HG03066 (cell line): Measurements from ENCODE around the gene KIRREL3.

ENCODE experiments used
- ATAC-seq: cut with Tn5 transposase; IDR thresholded peaks from one replicate; pipeline ENCODE4 v1.9.1; 2021; ENCODE audit warnings: low read depth; ENCODE audit not compliant: unreplicated experiment

Gene KIRREL3

DNA sequence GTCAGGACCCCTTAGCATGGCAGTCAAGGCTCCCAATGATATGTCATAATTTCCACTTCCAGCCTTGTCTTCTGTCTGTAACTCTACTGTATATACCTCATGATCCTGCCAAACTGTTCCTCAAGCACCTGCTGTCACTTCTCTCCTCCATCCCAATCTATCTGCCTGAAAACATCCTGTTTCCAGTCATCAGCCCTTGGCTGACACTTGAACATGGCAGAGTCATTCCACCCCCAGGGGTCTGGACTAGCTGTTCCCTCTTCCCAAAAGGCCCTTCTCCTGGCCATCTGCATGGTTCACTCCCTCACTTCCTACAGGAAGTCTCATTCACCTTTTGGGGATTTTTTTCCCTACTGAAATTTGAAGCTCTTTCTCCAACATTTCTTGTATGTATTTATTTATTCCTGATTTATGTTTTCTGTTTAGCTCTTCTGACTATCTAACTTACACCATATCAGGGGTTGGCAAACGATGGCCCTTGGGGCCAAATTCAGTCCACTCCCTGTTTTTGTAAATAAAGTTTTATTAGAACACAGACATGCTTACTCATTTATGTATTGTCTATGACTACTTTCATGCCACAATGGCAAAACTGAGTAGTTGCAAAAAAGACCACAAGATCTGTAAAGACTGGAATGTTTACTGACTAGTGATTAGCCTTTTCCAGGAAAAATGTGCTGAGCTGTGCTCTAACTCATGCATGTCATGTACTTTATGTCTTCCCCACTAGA, 278.4 kb downstream of the KIRREL3 start:
- ATAC-seq = no peak

DNA sequence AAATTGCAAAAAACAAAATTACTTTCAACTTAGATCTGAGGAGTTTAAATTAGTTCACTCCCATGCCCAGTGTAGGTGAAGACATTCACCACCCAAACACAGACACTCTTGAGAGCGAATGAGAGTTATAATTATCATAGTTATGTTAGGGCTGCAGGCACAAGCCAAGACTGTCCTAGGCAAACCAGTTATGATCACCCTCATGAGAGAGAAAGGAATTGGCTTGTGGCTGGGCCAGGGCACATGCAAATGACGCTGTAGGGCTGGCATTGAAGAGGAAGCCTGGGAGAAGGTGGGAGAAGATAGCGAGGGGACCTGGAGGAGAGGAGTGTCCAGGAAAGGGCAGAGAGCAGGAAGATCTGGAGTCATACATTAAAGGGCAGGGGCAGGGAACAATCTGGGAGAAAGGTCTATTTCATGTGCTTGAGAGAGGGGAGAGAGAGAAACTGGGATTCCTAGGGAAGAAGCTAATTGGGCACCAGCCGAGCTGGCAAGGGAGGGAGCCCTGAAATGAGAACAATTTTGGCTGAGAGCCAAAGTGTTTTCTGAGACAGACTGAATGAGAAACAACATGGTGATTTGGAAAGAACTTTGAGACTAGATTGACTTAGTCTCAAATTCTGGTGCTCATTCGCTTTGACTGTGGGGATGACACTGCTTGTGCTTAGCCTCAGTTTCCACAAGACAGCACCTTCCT, 279.9 kb downstream of the KIRREL3 start:
- ATAC-seq = no peak

DNA sequence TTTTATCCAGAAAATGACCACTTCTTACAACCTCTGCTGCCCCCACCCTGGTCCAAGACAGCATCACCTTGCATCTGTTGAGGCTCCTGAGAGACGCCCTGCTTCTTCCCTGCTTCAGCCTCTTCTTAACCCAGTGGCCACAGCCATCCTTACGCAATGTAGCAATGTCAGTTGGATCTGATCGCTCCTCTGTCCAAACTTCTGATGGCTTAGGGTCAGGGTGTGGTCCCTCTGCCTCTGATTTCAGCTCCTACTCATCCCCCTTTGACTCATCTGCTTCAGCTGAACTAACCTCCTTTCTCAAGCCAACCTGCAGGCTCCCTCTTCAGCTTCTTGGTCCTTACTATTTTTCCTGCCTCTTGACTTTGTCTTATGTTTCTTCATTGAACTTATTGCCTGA, 280.8 kb downstream of the KIRREL3 start:
- ATAC-seq = no peak

DNA sequence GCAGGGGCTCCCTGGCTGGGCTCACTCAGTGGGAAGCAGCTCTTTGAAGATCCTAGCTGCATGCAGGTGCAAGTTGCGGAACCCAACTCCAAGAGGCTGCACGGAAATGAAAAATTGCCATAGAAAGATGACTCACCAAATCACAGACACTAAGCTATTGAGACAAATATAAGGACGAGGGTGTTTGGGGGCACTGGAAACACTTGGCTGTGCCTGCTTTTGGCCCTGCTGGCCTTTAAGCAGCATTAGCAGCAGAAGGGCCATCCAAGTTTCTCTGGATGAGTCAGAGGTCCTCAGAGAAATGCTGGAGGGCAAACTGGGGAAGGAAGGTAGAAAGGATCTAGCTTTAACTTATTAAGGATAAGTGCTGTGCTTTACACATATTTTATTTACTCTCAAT, 282.3 kb downstream of the KIRREL3 start:
- no peak for ATAC-seq

DNA sequence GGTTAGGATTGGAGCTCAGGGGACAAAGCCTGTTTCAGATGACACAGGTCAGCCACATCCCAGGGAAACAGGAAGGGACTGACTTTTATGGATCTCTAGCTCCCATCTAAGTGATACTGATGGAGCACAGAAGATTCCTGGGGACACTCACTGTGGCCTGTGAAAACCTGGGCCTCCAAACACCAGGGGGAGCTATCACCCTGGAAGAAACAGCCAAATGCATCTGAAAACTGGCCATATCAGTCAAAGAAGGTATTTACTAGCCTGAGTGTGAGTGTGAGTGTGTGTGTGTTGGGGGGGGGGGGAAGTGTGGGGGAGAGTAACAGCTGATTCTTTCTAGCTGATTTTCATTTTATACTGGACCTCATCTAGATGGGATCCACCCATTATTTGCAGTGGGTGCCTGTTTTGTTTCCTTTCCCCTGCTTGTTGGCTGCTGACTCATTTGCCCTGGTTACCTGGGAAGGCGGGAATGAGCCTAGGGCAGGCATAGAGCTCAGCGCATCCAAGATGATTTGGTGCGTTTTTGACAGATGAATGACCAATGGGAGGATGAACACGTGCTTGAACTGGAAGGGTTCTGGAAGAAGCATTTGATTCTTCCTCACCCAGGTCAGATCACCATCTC, 284.0 kb downstream of the KIRREL3 start:
- ATAC-seq = no peak

DNA sequence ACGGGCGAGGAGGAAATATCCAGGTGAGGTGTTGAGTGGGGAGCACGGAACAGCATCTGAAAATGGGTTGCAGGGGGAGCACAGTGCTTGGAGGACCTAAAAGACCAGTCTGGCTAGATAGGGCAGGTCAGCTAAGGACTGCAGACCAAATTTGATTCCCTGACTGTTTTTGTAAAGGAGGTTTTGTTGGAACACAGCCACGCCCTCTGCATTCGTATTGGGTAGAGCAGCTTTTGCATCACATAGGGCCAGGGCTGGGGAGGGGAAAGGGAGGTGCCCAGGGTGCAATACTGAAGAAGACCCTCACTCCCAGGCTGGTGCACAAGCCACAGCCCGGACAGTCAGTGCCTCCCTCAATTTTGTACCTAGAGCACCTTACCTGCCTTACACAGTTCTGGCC, 286.8 kb downstream of the KIRREL3 start:
- no peak for ATAC-seq

DNA sequence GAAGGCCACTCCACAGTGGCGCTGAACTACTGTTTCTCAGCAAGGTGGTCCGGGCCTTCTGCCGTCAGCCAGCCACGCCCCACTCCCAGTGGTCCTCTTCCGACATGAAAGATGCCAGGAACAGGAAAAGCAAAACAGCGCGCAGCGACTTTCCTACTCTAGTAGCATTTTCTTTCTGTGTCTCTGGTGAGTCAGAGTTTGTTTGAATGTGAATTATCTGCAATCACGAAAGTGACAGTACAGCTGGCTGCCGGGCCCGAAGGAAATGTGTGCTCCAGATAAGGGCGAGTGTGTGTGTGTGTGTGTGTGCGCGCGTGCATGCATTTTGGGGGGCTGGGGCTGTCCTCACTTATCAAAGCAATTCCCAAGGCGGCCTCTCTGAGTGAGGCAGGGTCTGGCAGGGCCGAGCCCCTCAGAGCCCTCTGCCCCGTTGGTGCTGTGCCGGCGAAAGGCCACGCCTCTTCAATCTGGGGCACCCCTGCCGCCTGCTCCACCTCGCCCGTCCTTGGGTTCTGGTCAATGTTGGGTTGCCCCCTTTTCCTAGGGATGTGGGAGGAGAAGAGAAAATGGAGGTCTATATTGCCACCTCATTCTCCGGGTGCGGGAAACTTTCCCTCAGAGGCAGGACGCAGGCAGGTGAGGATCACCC, 288.5 kb downstream of the KIRREL3 start:
- ATAC-seq = no peak

DNA sequence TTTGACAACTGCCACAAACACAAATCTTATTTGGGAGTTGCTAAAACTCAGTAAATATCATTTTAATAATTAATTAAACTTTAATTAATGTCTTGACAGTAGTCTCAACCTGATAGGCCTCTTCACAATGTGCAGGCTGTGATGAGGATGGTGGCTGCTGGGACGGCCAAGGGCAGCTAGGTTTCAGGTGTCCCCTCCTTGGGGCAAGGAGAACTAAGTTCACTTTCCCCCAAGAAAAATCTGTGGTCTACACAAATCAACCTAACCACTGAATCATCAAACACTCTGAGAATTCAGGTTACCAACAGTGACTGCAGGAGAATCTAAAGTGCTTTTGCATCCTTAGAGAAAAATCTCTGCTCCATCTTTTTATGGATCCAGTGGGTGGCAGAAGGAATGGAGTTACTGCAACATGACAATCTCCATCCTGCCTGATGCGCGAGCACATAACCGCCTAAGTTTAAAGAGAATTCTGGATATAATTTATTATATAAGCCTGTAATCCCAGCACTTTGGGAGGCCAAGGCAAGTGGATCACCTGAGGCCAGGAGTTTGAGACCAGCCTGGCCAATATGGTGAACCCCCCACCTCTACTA, 289.7 kb downstream of the KIRREL3 start:
- ATAC-seq = no peak

DNA sequence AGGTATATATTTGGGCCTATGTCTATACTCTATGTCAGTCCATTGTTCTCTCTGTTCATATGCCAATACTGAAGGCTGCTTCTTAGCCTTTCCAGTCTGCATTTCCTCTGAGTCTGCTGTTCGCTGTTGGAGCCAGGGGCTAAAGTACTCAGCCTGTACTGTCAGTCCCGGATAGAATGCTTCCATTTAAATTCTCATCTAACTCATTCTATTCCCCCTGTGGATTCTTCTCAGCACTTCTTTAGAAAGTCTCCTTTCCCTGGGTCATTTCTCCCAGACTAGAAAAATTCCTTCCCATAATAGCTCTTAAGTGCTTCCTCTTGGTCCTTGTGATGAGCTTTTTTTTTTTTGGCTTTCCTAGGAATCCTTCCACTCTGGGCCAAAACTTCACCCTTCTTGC, 293.1 kb downstream of the KIRREL3 start:
- ATAC-seq = no peak

DNA sequence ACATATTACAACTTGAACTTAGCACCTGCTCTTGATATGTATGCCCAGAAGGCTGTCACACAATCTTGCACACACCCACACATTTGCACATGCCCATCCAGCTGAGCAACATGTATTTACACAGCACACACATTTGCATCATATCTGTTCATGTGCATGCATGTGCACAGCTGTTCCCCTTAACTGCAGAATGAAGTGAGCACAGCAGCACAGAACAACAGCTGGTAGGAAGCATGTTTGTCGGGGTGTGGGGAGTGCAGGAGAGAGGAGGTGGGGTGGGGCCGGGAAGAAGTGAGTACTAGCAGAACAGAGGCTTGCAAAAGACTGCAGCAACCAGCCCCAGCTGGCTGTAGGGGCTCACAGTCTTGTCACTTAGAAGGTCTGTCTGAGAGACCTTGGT, 296.5 kb downstream of the KIRREL3 start:
- ATAC-seq = no peak

DNA sequence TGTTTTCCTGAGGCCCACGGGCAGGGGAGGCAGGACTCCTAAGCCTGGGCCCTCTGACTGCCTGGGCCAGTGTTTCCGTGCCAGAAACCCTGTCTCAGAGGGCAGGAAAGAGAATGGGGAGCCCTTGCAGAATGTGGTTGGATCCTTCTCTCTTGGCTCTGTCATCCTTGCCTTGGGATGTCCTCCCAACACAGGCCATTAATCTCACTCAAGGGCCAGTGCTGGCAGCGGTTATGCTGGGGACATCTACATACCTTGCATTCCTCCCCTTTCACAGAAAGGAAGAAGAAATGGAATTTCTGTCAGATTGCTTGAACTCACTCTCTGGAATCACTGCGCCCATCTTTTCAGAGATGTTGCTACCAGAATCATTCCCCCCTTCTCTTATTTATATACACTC, 296.9 kb downstream of the KIRREL3 start:
- no peak for ATAC-seq

DNA sequence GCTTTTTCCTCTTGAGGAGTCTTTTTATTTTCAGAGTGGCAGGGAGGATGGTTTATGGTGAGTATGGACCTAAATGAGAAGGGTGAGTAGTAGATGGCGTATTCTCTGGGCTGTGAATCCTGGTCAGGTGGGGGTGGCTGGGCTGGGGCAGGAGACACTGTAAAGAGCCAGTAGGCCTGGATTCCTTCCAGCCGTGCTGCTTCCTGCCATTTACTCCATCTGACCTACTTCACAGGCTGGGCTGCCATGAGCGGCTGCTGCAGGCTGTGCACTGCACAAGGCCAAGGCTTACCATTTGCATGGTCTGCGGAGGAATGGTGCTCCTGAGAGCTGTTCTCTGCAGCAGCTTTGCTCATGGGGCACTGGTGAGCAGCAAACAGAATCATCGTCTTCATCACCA, 297.6 kb downstream of the KIRREL3 start:
- no peak for ATAC-seq

DNA sequence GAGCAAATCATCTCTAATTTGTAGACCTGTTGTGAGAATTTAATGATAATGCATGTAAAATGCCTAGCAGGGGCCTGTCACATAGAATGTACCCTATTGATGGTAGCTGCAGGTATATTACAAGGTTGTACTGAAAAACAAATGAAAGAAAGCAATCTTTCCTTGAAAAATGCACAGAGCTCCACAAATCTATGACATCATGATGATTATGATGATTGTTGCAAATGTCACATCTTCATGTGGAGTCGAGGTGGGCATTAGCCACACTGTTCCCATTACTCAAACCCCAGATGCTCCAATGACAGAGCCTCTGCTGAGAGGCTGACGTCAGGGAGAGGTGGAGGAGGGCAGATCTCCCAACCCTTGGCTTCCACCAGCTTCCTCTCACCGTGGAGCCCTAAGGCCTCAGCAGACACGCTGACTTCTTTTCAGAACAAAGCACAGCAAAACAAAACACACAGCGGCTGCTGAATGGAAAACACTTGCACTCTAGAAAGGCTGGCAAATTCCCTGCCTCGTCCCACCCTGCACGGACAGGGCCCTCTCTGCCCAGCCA, 298.3 kb downstream of the KIRREL3 start:
- no peak for ATAC-seq

DNA sequence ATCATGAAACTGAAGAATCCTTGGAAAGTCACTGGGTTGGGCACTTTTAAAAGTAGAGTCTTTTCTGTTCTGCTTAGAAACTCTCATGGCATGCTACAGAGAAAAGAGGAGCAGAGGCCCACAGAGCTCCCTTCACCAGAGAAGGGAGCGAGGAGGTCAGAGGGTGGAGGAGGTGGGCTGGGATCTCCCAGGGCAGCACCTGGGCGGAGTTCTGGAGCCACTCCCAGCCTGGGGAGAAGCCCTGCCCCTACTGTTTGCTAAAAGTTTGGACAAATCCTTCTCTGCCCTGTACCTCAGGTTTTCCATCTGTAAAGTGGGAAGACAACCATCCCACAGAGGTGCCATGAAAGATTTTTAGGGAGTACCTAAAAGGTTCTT, 299.1 kb downstream of the KIRREL3 start:
- no peak for ATAC-seq

DNA sequence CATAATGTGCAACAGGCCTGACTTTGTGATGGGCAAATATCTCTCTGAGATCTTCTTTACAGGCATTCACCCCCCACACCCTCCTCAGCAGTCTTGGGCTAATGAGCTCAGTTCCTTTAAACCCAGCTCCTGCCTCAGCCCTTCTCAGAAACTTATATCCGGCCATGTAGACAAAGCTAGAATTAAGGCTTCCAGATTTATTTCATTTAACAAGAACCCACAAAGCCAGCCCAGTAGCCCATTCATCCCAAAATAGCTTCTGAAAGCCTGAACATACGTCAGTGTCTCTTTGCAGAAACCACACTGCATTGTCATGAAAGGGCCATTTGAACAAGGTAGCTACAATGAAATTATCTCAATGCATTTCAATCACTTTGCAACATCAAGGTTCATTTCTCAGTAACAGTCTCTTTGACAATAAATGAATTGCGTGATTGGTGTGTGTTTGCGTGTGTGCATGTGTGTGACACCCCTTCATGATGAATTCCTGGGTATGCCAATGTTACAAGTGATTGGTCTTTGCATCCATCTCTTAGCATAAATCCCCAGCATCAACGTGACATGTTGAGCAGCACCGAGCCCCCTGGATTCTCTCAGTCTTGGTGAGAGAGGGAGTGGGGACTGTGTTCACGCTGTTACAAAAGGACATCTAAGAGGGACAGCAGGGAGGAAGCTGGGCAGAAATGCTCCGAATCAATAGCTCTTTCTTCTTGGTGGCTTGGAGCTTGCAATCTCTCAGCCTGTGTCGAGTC, 299.6 kb downstream of the KIRREL3 start:
- ATAC-seq = no peak

DNA sequence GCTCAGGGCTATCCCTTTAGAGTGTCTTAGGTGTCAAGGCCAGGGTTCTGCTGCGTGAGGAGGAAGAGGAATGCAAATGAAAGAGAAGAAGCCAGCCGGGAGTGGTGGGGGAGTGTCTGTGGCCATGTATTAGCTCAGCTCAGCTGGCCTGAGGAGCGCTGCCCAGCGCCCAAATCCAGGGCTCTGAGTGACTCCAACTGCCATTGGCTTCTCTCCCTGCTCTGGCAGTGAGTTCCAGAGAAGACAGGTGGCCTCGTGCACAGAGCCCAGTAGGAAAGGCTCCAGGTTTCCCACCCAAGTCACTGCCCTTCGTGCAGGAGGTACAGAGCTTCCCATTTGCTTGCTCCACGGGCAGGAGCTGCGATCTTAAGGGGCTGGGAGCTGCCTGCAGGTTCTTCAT, 302.0 kb downstream of the KIRREL3 start:
- no peak for ATAC-seq

DNA sequence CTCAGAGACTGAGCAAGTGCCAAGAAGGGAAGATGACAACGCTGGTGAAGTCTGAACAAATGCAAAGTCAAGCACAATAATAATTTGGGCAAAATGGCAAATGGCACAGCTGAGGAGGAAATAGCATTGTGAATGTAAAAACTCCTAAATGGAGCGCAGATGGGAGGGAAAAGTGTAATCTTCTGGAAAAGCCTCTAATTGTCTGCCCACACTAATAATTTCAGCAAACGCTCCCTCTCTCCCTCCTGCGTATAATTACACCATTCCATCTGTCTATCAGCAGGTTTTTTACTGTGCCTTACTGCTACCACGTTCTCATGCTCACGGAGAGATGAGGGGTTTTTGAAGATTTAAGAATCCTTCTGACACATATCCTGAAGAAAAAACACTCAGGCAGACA, 302.6 kb downstream of the KIRREL3 start:
- no peak for ATAC-seq

DNA sequence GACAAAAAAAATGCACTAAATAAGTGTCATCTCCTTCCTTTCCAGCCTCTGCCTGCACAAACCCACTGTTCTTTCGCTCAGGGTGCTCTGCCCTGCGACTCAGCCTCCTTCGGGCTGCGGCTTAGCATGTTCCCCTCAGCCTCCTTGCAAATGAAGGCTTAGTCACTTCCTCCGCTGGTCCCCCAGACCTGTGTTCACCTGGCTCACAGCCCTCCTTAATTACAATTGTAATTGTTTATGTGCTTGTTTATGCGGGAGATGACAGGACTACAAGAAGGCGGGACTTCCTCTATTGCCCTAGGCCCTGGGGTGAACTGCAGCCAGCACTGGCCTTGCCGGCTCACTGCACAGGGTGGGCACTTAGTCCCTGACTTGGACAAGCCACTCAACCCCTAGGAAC, 303.6 kb downstream of the KIRREL3 start:
- no peak for ATAC-seq

DNA sequence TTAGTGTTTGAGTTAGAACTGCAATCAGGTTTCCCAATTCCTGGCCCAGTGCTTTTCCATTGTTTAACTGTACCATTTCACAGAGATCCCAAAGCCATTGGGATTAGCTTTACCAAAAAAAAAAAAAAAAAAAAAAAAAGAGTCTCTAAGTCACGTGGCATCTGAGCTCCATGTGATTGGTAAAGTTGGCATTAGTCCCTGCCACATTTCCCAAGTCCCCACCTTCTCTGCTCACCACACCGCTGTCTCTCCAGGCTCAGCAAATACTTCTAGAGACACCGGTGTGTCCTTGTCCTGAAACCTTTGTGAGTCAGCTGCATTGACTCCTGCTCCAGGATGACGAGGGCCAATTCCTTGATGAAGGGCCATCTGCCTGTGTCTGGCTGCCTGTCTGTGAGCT, 305.3 kb downstream of the KIRREL3 start:
- no peak for ATAC-seq

DNA sequence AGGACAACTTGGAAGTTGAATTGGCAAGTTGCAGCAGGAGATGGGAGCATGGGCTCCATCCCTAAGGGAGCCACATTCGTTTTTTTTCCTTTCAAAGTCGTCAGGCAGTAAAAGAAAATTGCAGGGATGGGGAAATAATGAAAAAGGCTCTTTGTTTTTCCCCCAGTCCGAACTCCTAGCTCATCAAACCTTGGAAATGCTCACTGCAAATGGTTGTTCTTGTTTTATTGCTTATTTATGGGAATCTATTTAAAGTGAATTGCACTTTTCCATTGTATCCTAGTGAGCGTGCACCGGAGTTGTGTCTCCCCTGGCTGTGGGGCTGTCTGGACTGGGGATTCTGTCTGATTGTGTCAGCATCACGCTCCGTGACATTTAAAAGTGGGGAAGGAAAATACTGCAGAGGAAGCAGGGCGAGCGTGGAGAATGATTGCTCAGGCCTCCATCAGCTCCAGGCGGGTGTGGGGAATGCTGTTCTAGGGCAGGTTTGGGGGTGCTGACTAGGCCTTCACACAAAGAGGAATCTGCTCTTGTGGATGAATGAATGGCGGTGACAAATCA, 306.4 kb downstream of the KIRREL3 start:
- no peak for ATAC-seq
